ENCODE measurements around the gene PSMC3.

The PSMC3 gene

GRCh38 chr11:47393163-47394049 lies 32.8 kb downstream of the PSMC3 start:
- no peak for DNase-seq

DNA sequence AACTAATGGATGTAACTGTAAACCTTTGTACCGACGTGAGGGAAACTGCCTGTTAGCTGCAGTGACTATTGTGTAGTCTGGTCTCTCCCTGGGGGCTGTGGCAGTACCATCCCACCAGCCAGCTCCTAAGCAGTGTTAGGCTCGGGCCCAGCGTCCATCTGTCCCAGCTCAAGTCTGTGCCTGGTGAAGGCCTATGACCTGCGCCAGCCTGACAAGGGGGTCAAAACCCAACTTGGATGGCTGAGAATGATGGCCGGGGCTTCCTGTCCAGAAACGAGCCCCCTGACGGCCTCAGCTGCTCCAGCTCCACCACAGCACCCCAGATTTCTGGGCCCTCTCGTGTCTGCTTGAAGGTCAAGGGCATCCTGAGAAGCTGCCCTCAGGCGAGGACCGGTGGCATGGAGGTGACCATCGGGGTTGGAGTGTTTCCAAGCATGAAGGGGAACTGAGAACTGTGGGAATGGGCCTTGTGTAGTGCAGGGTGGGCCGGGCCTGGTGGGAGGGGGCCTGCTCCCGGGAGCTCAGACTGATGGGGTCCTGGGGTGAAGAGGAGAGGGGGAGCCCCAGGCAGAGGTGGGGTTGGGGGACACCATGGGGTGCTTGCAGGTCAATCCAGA lies 33.6 kb downstream of the PSMC3 start:
- no peak for DNase-seq

DNA sequence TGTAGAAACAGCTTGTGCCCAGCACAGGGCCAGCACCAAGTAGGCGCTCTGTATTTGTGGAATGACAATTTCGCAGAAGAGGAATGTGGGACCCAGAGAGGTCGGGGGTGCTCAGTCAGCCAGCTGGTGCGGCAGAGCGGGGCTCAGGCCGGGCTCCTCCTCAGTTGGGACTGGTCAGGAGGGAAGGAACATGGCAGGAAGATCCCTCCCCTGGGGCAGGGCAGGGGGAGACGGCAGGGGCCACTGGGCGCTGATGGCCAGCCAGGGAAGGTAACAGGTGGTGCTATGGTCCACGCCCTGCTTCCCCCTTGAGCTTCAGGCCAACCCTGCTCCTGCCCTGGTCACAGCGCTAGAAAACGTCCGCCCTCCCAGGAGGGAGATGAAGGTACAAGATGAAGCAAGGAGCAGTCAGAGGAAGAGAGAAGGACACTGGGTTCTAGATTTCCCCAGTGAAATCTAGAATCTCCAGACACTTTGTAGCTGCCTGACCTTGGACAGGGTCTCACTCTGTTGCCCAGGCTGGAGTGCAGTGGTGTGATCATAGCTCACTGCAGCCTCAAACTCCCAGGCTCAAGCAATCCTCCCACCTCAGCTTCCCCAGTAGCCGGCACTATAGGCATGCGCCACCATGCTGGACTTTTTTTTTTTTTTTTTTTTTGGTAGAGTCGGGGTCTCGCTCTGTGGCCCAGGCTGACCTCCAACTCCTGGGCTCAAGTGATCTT lies 34.4 kb downstream of the PSMC3 start:
- DNase-seq: no peak

DNA sequence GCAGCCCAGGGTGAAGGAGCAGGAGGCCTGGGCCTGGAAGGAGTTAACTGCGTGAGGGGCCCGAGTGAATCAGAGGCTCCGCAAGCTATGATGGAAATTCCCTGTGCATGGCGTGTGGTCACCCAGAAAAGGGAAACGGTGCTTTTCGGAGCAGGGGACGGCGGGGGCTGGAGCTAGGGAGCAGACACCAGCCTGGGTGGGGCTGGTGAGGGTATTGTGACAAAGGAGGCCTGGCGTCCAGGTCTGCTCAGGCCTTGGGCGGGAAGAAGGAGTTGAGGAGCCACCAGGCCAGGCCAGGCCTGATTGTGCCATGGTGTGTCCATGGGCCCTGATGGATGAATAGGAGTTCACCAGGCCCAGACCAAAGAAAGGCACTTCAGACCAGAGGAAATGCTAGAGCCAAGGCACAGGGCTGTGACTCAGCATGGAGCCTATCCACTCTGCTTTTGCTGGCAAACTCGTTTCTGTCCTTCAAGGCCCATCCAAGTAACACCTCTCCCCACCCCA lies 35.1 kb downstream of the PSMC3 start:
- no peak for DNase-seq

DNA sequence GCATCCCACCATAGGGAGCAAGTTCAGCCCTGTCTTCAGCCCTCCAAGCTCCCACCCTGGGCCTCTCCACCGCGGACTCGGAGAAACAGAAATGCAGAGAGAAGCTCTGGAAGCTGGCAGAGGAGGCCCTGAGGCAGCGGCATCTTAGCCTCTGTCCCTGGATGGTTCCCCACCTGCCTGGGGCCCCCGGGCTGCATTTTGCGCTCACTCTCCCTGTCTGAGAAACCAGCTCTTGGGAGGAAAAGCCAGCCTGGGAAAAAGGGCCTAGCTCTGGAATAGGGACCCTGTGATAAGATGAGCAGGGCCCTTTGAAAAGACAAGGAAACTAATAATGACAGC lies 35.8 kb downstream of the PSMC3 start:
- DNase-seq: no peak

- no peak for DNase-seq
Measured at GRCh38 chr11:47389577-47390421, 36.4 kb downstream of the PSMC3 start.

- no peak for DNase-seq
Measured at GRCh38 chr11:47388697-47389576, 37.3 kb downstream of the PSMC3 start.

DNA sequence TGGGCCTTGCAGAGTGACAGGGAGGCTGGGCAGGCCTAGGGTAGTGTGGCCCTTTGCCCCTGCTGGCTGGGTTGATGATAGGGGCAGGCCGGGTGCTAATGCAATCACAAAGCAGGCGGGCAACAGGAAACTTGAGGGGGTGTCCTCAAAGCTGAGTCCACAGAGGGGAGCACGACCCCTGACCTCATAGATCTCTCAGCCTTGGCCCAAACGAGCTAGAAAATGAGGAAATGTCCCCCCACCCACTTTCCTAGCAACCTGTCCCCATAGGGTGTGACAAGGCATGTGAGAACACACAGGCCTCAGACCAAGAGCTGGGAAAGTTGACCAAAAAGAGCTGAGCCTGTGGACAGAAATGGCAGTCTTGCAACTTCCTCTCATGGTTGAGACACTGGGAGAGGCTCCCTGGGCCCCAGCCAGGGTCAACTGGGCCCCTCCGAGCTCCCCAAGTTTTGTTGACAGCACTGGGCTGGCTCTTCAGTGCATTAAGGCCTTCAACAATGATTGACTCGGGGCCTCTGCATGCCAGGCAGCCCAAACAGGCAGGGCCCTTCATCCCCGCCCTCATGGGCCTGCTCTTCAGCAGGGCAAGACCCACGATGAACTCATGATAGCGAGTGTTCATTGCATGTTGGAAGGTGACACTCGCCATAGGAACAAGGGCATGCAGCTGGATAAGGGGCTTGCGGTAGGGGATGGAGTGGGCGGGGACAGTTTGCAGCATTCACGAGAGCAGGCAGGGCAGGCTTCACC lies 38.1 kb downstream of the PSMC3 start:
- no peak for DNase-seq

- DNase-seq: no peak
Measured at GRCh38 chr11:47384498-47384897, 41.7 kb downstream of the PSMC3 start.

DNA sequence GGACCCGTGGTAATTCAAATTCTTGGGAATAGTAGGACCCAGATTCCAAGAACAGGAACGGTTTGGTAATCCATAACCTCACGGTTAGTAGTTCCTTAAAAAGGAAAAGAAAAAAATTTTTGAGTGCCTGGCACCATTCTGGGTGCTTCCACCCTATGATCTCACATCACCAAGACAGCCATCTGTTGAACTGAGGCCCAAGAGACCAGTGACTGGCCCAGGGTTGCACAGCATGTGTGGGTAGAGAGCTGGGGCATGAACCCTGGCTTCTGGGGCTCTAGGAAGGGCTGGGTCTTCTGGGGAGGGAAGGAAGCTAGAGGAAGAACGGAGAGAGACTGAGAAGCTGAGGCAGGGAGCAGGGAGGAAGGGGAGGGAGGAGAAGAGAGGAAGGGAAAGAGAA lies 43.2 kb downstream of the PSMC3 start:
- no peak for DNase-seq

DNA sequence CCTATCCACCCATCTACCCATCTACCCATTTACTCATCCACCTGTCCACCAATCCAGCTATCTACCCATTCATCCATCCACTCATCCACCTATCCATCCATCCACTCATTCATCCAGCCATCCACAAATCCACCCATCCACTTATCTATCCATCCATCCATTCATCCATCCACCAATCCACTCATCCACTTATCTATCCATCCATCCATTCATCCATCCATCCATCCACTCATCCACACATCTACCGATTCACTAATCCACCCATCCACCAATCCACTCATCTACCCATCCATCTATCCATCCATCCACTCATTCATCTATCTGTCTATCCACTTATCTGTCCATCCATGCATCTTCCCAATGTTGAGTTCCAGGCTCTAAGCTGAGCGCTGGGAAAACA lies 46.2 kb downstream of the PSMC3 start:
- DNase-seq: no peak

- no peak for DNase-seq
Measured at GRCh38 chr11:47379317-47379716, 46.9 kb downstream of the PSMC3 start.

DNA sequence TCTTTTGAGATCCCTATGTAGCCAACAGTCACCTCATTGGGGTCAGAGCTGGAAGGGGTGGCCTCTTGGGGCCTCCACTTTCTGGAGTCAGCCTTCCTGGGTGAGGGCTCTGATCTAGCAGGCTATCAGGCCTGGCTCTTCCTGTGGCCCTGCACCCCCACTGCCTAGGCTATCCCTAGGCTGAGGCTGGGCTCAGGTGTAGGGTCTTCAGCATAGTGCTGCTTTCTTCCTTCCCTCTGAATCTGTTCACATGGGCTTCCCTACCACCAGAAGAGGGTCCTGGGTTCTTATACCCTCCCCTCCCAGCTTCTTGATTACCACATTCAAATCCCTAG lies 47.4 kb downstream of the PSMC3 start:
- no peak for DNase-seq

DNA sequence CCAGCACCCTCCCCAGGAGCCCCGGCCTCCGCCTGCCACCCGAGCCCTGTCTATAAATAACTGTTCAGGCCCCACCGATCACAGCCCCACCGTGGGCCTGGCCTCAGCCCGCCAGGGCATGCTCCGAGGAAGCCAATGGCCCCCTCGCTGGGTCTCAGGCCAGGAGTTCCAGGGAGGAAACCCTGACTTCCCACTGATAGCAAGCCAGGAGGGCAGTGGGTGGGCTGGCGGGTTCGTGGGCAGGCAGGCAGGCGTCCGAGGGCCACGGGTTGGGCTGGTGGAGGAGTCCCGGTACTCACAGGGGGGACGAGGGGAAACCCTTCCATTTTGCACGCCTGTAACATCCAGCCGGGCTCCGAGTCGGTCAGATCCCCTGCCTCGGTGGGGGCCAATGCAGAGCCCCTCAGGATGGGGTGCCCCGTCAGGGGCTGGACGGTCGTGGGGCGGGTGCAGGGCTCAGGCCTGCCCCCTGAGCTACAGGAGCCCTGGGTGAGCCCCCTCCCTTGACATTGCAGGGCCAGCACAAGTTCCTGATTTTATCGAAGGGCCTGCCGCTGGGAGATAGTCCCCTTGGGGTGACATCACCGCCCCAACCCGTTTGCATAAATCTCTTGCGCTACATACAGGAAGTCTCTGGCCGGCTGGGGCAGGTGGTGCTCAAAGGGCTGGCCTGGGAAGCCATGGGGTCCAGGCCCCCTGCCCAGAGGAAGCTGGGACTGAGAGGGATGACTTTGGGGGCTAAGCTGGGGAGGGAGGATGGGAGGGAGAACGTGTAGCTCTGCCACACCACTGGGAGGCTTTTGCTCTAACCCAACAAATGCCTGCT lies 48.0 kb downstream of the PSMC3 start, which contains the start of gene SPI1:
SPI1 (minus strand) TSS at position 538 of the 826 bp plus-strand sequence; CDS start at position 344, 194 bp downstream.
- DNase-seq: no peak

GRCh38 chr11:47377571-47378009 lies 48.6 kb downstream of the PSMC3 start:
- DNase-seq: no peak

DNA sequence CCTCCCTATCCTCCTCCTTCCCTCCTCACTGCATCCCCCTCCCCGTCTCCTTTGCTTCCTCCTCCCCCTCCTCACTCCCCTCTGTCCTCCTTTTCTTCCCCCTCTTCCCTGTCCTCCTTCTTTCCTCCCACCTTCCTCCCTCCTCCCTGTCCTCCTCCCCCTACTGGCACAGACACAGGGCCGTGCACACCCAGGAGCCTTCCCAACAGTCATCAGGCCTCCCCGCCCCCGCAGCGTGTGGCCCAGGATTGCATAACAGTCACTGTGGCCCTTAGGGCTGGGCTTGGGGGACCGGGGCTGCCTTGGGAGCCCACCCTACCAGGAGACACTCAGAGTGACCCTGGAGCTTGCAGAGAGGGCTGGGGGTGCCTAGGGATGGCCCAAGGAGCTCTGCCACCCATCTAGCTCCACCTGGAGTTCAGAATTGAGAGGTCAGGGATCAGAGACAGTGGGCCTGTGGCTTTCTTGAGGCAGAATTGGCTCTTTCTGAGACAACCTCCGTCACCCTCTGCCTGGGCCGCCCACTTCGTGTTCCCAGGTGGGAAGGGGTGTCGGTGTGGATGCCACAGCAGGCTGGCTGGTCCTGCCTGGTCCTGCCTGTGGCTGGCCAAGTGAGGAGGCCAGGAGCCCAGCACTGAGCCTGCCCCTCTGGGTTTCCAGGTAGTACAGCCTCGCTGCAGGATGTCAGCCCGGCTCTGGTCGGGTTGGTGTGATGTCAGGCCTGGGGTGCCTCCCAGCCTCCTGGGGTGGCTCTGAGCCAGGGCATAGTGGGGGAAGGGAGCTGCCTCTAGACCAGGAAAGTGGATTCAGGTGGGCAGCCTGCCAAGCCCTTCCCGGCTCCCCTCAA lies 49.5 kb downstream of the PSMC3 start:
- DNase-seq: no peak

DNA sequence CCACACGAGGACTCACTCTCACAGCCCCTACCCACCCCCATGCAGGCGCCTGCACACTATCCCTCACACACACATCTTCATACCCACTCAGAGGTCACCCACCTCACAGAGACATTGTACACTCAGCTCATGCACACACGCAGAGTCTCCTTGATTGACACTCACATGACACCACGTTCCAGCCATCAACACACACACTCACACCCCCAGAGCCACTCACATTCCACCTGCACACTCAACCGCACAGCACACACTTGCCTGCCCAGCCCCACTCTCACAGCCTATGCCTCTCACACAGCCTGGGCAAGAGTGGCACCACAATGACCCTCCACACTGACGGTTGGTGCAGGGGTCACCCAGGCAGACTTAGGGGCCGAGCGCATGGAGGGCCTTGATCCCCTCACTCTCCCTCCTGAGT lies 50.1 kb downstream of the PSMC3 start:
- no peak for DNase-seq

DNA sequence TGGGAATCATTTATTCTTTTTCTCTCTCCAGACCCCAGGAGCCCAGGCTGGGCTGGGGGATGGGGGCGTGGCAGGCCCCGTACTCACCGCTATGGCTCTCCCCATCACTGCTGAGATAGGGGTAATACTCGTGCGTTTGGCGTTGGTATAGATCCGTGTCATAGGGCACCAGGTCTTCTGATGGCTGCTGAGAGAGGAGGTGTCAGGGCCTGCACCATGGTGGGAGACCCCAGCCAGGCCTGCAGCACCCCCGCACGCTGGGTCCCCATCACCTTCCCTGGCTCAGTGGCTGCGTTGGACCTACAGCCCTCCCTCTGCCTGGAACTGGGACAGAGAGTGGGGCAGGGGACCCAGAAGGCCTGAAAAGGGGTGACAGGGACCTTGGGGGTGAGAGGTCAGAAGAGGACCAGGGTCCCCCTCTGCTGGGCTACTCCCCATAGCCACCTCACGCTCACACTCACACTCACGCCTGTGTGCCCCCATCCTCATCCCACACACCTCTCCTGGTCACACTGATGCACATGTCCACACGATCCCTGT lies 50.6 kb downstream of the PSMC3 start:
- no peak for DNase-seq

DNA sequence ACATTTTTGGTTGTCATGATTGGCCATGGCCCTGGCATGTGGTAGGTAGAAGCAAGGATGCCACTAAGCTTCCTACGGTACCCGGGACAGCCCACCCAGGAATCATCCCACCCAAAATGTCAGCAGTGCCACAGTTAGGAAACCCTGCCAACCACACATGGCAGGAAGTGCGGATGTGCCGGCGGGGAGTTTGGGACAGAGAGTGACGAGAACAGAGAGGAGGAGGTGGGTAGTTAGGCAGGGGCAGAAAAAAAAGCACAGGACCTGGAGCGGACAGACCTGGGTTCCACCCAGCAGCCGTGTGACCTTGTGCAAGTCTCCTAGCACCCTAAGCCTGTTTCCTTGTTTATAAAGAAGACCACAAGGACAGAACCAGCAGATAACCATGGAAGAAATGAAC lies 51.2 kb downstream of the PSMC3 start:
- no peak for DNase-seq

Data from cerebellar nuclear complex (tissue), 1 donor.